ENCODE results near the gene TRPM2.

TRPM2 gene

DNA sequence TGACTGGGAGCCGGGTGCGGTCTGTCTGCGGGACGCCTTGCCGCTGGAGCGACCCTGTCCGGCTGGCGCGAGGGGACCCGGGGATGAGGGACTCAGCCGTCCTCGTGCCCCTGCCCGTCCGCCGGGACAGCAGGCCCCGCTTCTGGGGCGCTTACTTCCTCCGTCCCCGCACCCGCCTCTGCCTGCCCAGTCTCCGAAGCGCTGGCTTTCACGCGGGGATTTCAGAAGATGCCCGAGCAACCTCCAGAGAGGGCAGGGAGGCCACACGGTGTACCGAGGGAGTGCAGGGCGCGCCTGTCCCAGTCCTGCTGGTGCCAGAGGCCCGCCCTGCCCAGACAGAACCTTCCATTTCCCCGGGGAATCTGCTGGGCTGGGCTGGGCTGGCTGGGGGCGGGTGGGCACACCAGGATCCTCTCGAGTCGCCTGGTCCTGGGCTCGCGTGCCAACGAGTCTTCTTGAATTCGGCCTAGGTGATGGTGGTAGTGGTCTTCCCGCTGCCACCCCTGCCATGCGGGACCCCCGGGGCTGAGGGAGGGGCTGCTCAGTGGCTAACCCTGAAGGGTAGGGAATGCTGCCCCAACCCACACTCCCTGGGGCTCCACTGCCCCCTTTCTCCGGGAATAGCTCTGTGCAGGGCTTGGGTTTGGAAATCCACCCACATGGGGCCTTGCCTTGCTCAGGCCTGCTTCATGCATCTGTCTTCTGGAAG lies 2.5 kb upstream of the TRPM2 start:
- in situ Hi-C loops (cut with HindIII; ENCODE audit: low sequenced_read_pairs): no loop called here
- TF ChIP-seq, protein P1, sequence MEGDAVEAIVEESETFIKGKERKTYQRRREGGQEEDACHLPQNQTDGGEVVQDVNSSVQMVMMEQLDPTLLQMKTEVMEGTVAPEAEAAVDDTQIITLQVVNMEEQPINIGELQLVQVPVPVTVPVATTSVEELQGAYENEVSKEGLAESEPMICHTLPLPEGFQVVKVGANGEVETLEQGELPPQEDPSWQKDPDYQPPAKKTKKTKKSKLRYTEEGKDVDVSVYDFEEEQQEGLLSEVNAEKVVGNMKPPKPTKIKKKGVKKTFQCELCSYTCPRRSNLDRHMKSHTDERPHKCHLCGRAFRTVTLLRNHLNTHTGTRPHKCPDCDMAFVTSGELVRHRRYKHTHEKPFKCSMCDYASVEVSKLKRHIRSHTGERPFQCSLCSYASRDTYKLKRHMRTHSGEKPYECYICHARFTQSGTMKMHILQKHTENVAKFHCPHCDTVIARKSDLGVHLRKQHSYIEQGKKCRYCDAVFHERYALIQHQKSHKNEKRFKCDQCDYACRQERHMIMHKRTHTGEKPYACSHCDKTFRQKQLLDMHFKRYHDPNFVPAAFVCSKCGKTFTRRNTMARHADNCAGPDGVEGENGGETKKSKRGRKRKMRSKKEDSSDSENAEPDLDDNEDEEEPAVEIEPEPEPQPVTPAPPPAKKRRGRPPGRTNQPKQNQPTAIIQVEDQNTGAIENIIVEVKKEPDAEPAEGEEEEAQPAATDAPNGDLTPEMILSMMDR (IDR thresholded peaks at IDR 0.05; ENCODE audit: low read depth, low read length, missing control alignments): no peak
- H3K4me3 ChIP-seq (ENCODE audit: low read depth, low read length): no peak overlapping the region
- DNase-seq (ENCODE audit: low read depth): no peak

- H3K4me3 ChIP-seq (ENCODE audit: low read depth, low read length): no peak overlapping the region
- TF ChIP-seq, protein P1 (IDR thresholded peaks at IDR 0.05; ENCODE audit: low read depth, low read length, missing control alignments): no peak
- DNase-seq (ENCODE audit: low read depth): no peak
- in situ Hi-C loops (cut with HindIII; ENCODE audit: low sequenced_read_pairs): no loop called here
These were observed 1.7 kb upstream of the TRPM2 start for GRCh38 chr21:44351535-44352252.

DNA sequence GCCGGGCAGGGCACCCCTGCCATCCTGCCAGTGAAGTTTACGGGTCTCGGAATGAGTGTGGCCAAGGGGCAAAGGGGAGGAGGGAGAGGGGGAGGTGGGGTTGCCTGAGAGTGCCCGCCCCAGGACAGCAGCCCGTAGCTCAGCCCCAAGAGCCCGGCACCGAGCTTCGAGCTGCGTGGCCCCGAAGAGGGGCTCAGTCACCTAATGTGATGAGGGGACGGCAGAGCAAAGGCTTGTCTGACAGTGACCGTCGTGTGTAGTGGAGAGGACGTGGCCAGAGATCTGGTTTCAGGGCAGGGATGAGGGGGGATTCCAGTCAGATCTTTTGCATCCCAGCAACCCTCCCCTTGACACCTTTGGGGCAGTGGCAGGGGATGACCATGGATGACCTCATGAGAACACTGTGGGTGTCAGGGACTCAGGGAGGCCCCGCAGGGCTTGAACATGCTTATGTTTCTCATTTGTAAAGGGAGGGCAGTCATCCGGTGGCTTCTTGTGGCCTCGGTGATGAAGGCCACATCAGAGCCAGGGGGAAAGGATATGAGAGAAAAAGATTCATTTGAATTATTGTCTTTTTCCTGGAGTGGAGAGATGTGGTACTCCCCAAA lies 1.1 kb upstream of the TRPM2 start:
- H3K4me3 ChIP-seq (ENCODE audit: low read depth, low read length): no peak overlapping the region
- no peak for DNase-seq (ENCODE audit: low read depth)
- TF ChIP-seq, protein P1 (IDR thresholded peaks at IDR 0.05; ENCODE audit: low read depth, low read length, missing control alignments): no peak
- in situ Hi-C loops (cut with HindIII; ENCODE audit: low sequenced_read_pairs): no loop called here

GRCh38 chr21:44354001-44354405 lies 582 bp downstream of the TRPM2 start:
- H3K4me3 ChIP-seq (ENCODE audit: low read depth, low read length): no peak overlapping the region
- TF ChIP-seq, protein P1 (IDR thresholded peaks at IDR 0.05; ENCODE audit: low read depth, low read length, missing control alignments): no peak
- in situ Hi-C loops (cut with HindIII; ENCODE audit: low sequenced_read_pairs): no loop called here
- no peak for DNase-seq (ENCODE audit: low read depth)

GRCh38 chr21:44354775-44355771 lies 1.7 kb downstream of the TRPM2 start:
- TF ChIP-seq, protein P1 (IDR thresholded peaks at IDR 0.05; ENCODE audit: low read depth, low read length, missing control alignments): no peak
- H3K4me3 ChIP-seq (ENCODE audit: low read depth, low read length): no peak overlapping the region
- DNase-seq (ENCODE audit: low read depth): no peak
- in situ Hi-C loops (cut with HindIII; ENCODE audit: low sequenced_read_pairs): no loop called here

DNA sequence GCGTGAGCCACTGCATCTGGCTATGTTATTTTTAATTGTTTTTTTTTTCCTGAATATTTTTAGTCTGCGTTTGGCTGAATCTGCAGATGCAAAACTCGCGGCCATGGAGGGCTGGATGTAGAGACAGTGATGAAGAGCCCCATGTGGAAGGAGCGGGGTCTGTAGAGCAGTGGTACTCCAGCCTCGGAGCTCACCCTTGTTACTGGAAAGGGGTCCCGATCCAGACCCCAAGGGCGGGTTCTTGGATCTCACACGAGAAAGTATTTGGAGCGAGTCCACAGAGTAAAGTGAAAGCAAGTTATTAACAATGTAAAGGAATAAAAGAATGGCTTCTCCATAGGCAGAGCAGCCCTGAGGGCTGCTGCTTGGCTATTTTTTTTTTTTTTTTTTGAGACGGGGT lies 2.7 kb downstream of the TRPM2 start:
- H3K4me3 ChIP-seq (ENCODE audit: low read depth, low read length): no peak overlapping the region
- TF ChIP-seq, protein P1 (IDR thresholded peaks at IDR 0.05; ENCODE audit: low read depth, low read length, missing control alignments): no peak
- in situ Hi-C loops (cut with HindIII; ENCODE audit: low sequenced_read_pairs): no loop called here
- DNase-seq (ENCODE audit: low read depth): no peak

All from astrocyte of the cerebellum (primary cell).